ENCODE data around the gene TCAF1.
A peak's percentile ranks its signal among the peaks of the same experiment; 100 is the strongest.
"Not testable (repeated sequence)": the region's sequence is repeated elsewhere in the genome, so short reads cannot be mapped to it uniquely, and the experiment has no call there.

The TCAF1 gene

GRCh38 chr7:143877098-143877497, 24.9 kb downstream of the TCAF1 start:
- DNase-seq (ENCODE audit: insufficient read length, low spot score): no peak
- FAIRE-seq: no peak
- TF ChIP-seq POLR2AphosphoS5 (IDR thresholded peaks at IDR 0.05; ENCODE audit: low read depth, low read length) (no peak), SPI1 (IDR thresholded peaks at IDR 0.05; ENCODE audit: low read depth, low read length) (no peak), POLR2A (IDR thresholded peaks at IDR 0.05; ENCODE audit: low read depth, low read length) (no peak), PAX5 (IDR thresholded peaks at IDR 0.05; ENCODE audit: insufficient read depth, low read length, severe bottlenecking) (no peak), TAF1 (IDR thresholded peaks at IDR 0.05; ENCODE audit: low read depth, low read length) (no peak), POU2F2 (IDR thresholded peaks at IDR 0.05; ENCODE audit: low read depth, low read length) (no peak)

- FAIRE-seq (no peak), DNase-seq (ENCODE audit: insufficient read length, low spot score) (no peak)
- TF ChIP-seq POU2F2 (IDR thresholded peaks at IDR 0.05; ENCODE audit: low read depth, low read length) (no peak), PAX5 (IDR thresholded peaks at IDR 0.05; ENCODE audit: insufficient read depth, low read length, severe bottlenecking) (no peak), POLR2AphosphoS5 (IDR thresholded peaks at IDR 0.05; ENCODE audit: low read depth, low read length) (no peak), SPI1 (IDR thresholded peaks at IDR 0.05; ENCODE audit: low read depth, low read length) (no peak), POLR2A (IDR thresholded peaks at IDR 0.05; ENCODE audit: low read depth, low read length) (no peak), TAF1 (IDR thresholded peaks at IDR 0.05; ENCODE audit: low read depth, low read length) (no peak)
Observed at GRCh38 chr7:143876218-143876617, 25.8 kb downstream of the TCAF1 start.

- not testable (repeated sequence) for DNase-seq (ENCODE audit: insufficient read length, low spot score); FAIRE-seq
Observed at GRCh38 chr7:143873242-143873641, 28.7 kb downstream of the TCAF1 start.

- not testable (repeated sequence) for DNase-seq (ENCODE audit: insufficient read length, low spot score); FAIRE-seq
Observed at GRCh38 chr7:143871534-143871933, 30.4 kb downstream of the TCAF1 start.

GRCh38 chr7:143857994-143858393, 44.0 kb downstream of the TCAF1 start:
- FAIRE-seq; DNase-seq (ENCODE audit: insufficient read length, low spot score): not testable (repeated sequence)

GRCh38 chr7:143855443-143855842, 46.5 kb downstream of the TCAF1 start:
- not testable (repeated sequence) for DNase-seq (ENCODE audit: insufficient read length, low spot score); FAIRE-seq

- no peak for DNase-seq (ENCODE audit: insufficient read length, low spot score)
- FAIRE-seq: no peak
- no peak for TF ChIP-seq TAF1 (IDR thresholded peaks at IDR 0.05; ENCODE audit: low read depth, low read length)
- TF ChIP-seq POLR2AphosphoS5 (IDR thresholded peaks at IDR 0.05; ENCODE audit: low read depth, low read length): no peak
Observed at GRCh38 chr7:143850682-143851081, 51.3 kb downstream of the TCAF1 start.

GRCh38 chr7:143849785-143850479, 52.0 kb downstream of the TCAF1 start:
- TF ChIP-seq TAF1 (IDR thresholded peaks at IDR 0.05; ENCODE audit: low read depth, low read length) (no peak), POLR2AphosphoS5 (IDR thresholded peaks at IDR 0.05; ENCODE audit: low read depth, low read length) (no peak), POLR2A (IDR thresholded peaks at IDR 0.05; ENCODE audit: low read depth, low read length) (no peak), SPI1 (IDR thresholded peaks at IDR 0.05; ENCODE audit: low read depth, low read length) (no peak), PAX5 (IDR thresholded peaks at IDR 0.05; ENCODE audit: insufficient read depth, low read length, severe bottlenecking) (no peak), POU2F2 (IDR thresholded peaks at IDR 0.05; ENCODE audit: low read depth, low read length) (no peak)
- no peak for DNase-seq (ENCODE audit: insufficient read length, low spot score)
- no peak for FAIRE-seq

- no peak for FAIRE-seq
- no peak for DNase-seq (ENCODE audit: insufficient read length, low spot score)
- TF ChIP-seq POU2F2 (IDR thresholded peaks at IDR 0.05; ENCODE audit: low read depth, low read length) (no peak), PAX5 (IDR thresholded peaks at IDR 0.05; ENCODE audit: insufficient read depth, low read length, severe bottlenecking) (no peak), SPI1 (IDR thresholded peaks at IDR 0.05; ENCODE audit: low read depth, low read length) (no peak), POLR2AphosphoS5 (IDR thresholded peaks at IDR 0.05; ENCODE audit: low read depth, low read length) (no peak), TAF1 (IDR thresholded peaks at IDR 0.05; ENCODE audit: low read depth, low read length) (no peak), POLR2A (IDR thresholded peaks at IDR 0.05; ENCODE audit: low read depth, low read length) (no peak)
Observed at GRCh38 chr7:143848192-143848591, 53.8 kb downstream of the TCAF1 start.

GRCh38 chr7:143846692-143847091, 55.3 kb downstream of the TCAF1 start:
- FAIRE-seq (no peak), DNase-seq (ENCODE audit: insufficient read length, low spot score) (no peak)
- no peak for TF ChIP-seq POU2F2 (IDR thresholded peaks at IDR 0.05; ENCODE audit: low read depth, low read length)

- not testable (repeated sequence) for DNase-seq (ENCODE audit: insufficient read length, low spot score); FAIRE-seq
Observed at GRCh38 chr7:143841696-143842095, 60.3 kb downstream of the TCAF1 start.

GRCh38 chr7:143840062-143840461, 61.9 kb downstream of the TCAF1 start:
- not testable (repeated sequence) for DNase-seq (ENCODE audit: insufficient read length, low spot score); FAIRE-seq

GRCh38 chr7:143837223-143837622, 64.8 kb downstream of the TCAF1 start:
- not testable (repeated sequence) for DNase-seq (ENCODE audit: insufficient read length, low spot score)
- FAIRE-seq: peak; percentile 94

- peak; percentile 96 for FAIRE-seq
- not testable (repeated sequence) for DNase-seq (ENCODE audit: insufficient read length, low spot score)
Observed at GRCh38 chr7:143836622-143837021, 65.4 kb downstream of the TCAF1 start.

GRCh38 chr7:143836088-143836487, 65.9 kb downstream of the TCAF1 start:
- not testable (repeated sequence) for DNase-seq (ENCODE audit: insufficient read length, low spot score)
- FAIRE-seq: peak; percentile 73

- not testable (repeated sequence) for FAIRE-seq; DNase-seq (ENCODE audit: insufficient read length, low spot score)
Observed at GRCh38 chr7:143826578-143826977, 75.4 kb downstream of the TCAF1 start.

- FAIRE-seq; DNase-seq (ENCODE audit: insufficient read length, low spot score): not testable (repeated sequence)
Observed at GRCh38 chr7:143824295-143825135, 77.5 kb downstream of the TCAF1 start.
